ENCODE results near the gene LHPP. TPM values are rescaled to one million over a fixed set of nuclear protein-coding genes. Genes with fewer than 3 reads are reported as not detected.

The LHPP gene
- total RNA-seq, 4 donors from 2014 or later: 12.3 to 25.0 (median 16.2) TPM

- WGBS, 2 donors (ENCODE audit: low coverage in 1 of 2): 74 to 95% methylated on average over 4 to 5 of the region's 31 CpGs
- TF ChIP-seq POLR2AphosphoS5 (IDR thresholded peaks at IDR 0.05): no peak
- TF ChIP-seq EP300 (IDR thresholded peaks at IDR 0.05): no peak
- TF ChIP-seq CTCF (IDR thresholded peaks at IDR 0.05): no peak
- TF ChIP-seq POLR2A (IDR thresholded peaks at IDR 0.05): no peak
- Histone ChIP-seq H3K4me1 (no peaks in the 10 kb centered on the region), H3K9me3 (no peaks in the 10 kb centered on the region), H3K4me3 (no peak overlapping the region), H3K36me3 (no peaks in the 10 kb centered on the region), H3K27me3 (no peaks in the 10 kb centered on the region), H3K27ac (peak overlapping the region in 1 of 4 donors; percentile 44)
- no peak for ATAC-seq
Measured at GRCh38 chr10:124605856-124606812, 144.5 kb downstream of the LHPP start.

GRCh38 chr10:124606822-124607221 is 145.2 kb downstream of the LHPP start:
- Histone ChIP-seq H3K27me3 (no peaks in the 10 kb centered on the region), H3K4me1 (peaks cover 0 to 4% (median 0%) of the 10 kb centered on the region in 3 donors), H3K36me3 (no peaks in the 10 kb centered on the region), H3K9me3 (no peaks in the 10 kb centered on the region), H3K27ac (peak overlapping the region in 1 of 4 donors; percentile 44), H3K4me3 (no peak overlapping the region)
- 26 to 45% methylated on average over 5 to 7 of the region's 10 CpGs for WGBS, 2 donors (ENCODE audit: low coverage in 1 of 2)
- TF ChIP-seq POLR2A (IDR thresholded peaks at IDR 0.05) (no peak), POLR2AphosphoS5 (IDR thresholded peaks at IDR 0.05) (no peak), EP300 (IDR thresholded peaks at IDR 0.05) (no peak), CTCF (IDR thresholded peaks at IDR 0.05) (no peak)
- ATAC-seq: no peak

GRCh38 chr10:124607693-124608092 is 146.1 kb downstream of the LHPP start:
- 90% methylated on average over 10 of the region's 18 CpGs; no CpG with 5 or more reads in 1 of the 2 donors for WGBS, 2 donors (ENCODE audit: low coverage in 1 of 2)
- Histone ChIP-seq H3K36me3 (no peaks in the 10 kb centered on the region), H3K27ac (no peak overlapping the region), H3K9me3 (no peaks in the 10 kb centered on the region), H3K4me1 (peaks cover 0 to 12% (median 5%) of the 10 kb centered on the region in 3 donors), H3K4me3 (no peak overlapping the region), H3K27me3 (no peaks in the 10 kb centered on the region)
- ATAC-seq: no peak
- TF ChIP-seq CTCF (IDR thresholded peaks at IDR 0.05): no peak
- no peak for TF ChIP-seq POLR2AphosphoS5 (IDR thresholded peaks at IDR 0.05)
- TF ChIP-seq EP300 (IDR thresholded peaks at IDR 0.05): no peak
- TF ChIP-seq POLR2A (IDR thresholded peaks at IDR 0.05): no peak

DNA sequence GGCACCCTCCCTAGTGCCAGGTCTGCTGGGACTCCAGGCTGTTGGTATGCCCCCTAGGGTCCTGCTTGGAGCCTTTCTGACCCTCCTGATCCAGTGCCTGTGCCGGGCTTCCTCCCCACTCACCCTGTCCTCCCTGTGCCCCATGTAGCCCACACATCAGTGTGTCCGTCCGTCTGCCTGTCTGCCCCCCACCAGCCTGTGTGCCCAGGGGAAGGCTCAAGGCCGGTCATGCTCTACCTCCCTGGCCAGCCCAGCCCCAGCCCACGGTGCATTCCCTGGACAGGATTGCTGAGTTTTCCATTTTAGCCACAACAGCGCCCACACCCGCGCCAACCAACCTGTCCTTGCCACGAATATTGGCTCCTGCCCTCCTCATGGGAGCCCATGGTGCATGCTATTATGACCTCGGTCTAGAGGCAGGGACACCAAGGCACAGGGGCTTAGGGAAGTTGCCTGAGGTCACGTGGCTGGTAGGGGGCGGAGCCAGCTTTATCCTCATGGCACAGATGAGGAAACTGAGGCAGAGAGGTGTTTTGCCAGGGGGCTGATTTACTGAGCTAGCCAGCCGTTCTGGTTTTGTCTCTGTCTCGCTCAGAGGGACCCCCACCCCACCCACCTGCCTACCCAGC is 146.6 kb downstream of the LHPP start:
- Histone ChIP-seq H3K9me3 (no peaks in the 10 kb centered on the region), H3K4me1 (peaks cover 0 to 18% (median 10%) of the 10 kb centered on the region in 3 donors), H3K4me3 (no peak overlapping the region), H3K36me3 (no peaks in the 10 kb centered on the region), H3K27me3 (no peaks in the 10 kb centered on the region), H3K27ac (no peak overlapping the region)
- TF ChIP-seq CTCF (IDR thresholded peaks at IDR 0.05) (no peak), EP300 (IDR thresholded peaks at IDR 0.05) (no peak), POLR2A (IDR thresholded peaks at IDR 0.05) (no peak), POLR2AphosphoS5 (IDR thresholded peaks at IDR 0.05) (no peak)
- 100% methylated on average over 1 of the region's 14 CpGs; no CpG with 5 or more reads in 1 of the 2 donors for WGBS, 2 donors (ENCODE audit: low coverage in 1 of 2)
- no peak for ATAC-seq
